ENCODE measurements around the gene PABPN1.

PABPN1 gene

GRCh38 chr14:23358042-23358441 lies 36.8 kb downstream of the PABPN1 start:
- no peak for TF ChIP-seq TCF12 (IDR thresholded peaks at IDR 0.05; ENCODE audit: low read depth)

GRCh38 chr14:23358553-23359166 lies 37.4 kb downstream of the PABPN1 start:
- TF ChIP-seq NFIC (IDR thresholded peaks at IDR 0.05) (no peak), MAX (IDR thresholded peaks at IDR 0.05) (no peak), ZBTB7A (IDR thresholded peaks at IDR 0.05; ENCODE audit: low read depth) (no peak), RAD21 (IDR thresholded peaks at IDR 0.05; ENCODE audit: low read depth) (no peak), YY1 (IDR thresholded peaks at IDR 0.05; ENCODE audit: low read depth) (no peak), EGR1 (IDR thresholded peaks at IDR 0.05) (no peak), EP300 (IDR thresholded peaks at IDR 0.05; ENCODE audit: borderline replicate concordance) (no peak)
- TF ChIP-seq, protein P1, sequence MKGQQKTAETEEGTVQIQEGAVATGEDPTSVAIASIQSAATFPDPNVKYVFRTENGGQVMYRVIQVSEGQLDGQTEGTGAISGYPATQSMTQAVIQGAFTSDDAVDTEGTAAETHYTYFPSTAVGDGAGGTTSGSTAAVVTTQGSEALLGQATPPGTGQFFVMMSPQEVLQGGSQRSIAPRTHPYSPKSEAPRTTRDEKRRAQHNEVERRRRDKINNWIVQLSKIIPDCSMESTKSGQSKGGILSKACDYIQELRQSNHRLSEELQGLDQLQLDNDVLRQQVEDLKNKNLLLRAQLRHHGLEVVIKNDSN (IDR thresholded peaks at IDR 0.05), result no peak

DNA sequence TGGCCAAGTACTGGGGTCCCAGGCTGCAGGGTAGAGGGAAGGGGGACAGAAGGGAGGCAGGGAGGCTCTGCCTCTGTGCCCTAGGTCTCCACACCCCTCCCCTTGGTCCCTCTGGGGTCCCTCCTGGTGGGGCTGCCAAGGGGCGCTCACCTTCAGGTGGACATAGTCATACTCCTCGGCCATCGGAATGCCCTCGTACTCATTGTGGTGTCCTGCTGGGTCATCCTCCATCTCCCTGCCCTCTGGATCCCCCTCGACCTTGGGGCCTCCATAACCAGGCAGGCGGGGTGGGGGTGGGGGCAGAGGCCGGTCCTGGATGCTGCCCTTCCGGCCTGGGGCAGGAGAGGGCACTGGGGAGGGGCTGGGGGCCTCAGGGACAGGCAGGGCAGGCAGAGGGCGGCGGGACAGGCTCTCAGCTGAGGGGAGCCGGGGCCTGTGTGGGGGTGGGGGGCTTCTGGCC lies 37.9 kb downstream of the PABPN1 start:
- TF ChIP-seq, protein P1 (IDR thresholded peaks at IDR 0.05), result no peak
- no peak for TF ChIP-seq CREB1 (IDR thresholded peaks at IDR 0.05; ENCODE audit: low read depth)
- no peak for TF ChIP-seq REST (IDR thresholded peaks at IDR 0.05; ENCODE audit: low read depth)
- TF ChIP-seq CEBPB (IDR thresholded peaks at IDR 0.05), result no peak
- no peak for TF ChIP-seq TCF12 (IDR thresholded peaks at IDR 0.05; ENCODE audit: low read depth)
- no peak for TF ChIP-seq YY1 (IDR thresholded peaks at IDR 0.05; ENCODE audit: low read depth)
- no peak for TF ChIP-seq ZBTB7A (IDR thresholded peaks at IDR 0.05; ENCODE audit: low read depth)
- no peak for TF ChIP-seq EGR1 (IDR thresholded peaks at IDR 0.05)
- TF ChIP-seq RAD21 (IDR thresholded peaks at IDR 0.05; ENCODE audit: low read depth), result no peak
- no peak for TF ChIP-seq TEAD4 (IDR thresholded peaks at IDR 0.05)
- TF ChIP-seq TAF1 (IDR thresholded peaks at IDR 0.05; ENCODE audit: low read depth), result no peak

DNA sequence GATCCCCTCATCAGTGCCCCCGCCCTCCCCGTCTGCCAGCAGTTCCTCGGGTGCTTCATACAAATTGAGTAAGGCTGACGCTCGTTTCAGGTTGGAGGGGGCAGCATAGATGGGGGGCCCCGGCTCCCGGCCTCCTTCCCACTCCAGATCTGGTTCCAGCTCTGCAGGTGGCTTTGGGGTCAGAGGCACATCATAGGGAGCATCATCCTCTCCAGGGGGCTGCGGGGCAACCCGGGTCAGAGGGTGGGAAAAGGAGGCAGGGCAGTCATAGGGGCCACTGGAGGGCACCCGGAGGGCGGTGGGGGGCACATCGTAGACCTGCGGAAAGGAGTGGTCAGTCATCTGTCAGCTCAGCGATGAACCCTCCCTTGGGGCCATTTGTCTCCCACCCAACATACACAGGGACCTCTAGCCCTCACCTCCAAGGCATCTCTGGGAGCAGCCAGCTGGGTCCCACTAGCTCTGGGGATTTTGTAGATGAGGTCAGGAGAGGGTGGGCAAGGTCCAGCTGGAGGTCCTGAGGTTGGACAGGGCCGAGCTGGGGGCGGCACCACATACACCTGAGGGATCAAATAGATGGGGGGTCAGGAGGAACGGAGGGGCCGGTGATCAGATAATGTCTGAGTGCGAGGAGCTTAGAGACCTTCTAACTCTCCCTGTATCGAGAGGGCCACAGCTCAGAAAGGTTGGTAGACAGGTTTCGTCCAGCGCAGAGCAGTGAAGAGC lies 38.6 kb downstream of the PABPN1 start:
- TF ChIP-seq FOXM1 (IDR thresholded peaks at IDR 0.05; ENCODE audit: borderline replicate concordance, low read depth) (no peak), RAD21 (IDR thresholded peaks at IDR 0.05; ENCODE audit: low read depth) (no peak), EP300 (IDR thresholded peaks at IDR 0.05; ENCODE audit: borderline replicate concordance) (no peak)

DNA sequence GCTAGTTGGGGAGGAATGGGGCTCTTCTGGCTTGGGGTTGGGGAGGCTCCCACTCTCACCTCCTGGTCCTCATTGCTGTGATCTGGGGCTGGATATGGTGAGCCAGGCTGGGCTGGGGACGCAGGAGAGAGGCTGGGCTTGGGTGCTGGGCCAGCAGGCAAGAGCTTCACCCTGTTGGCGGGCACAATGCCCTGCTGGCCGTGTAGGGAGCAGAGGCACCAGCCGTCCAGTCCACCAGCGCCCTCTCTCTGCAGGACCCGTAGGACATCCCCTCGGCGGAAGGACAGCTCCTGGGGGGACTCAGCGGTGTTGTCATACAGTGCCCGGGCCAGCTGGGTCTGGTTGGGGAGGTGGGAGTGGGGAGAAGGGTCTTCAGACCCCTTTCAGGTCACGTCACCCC lies 39.2 kb downstream of the PABPN1 start:
- TF ChIP-seq RAD21 (IDR thresholded peaks at IDR 0.05; ENCODE audit: low read depth) (no peak; the same call in 1 of the 2 replicates), REST (IDR thresholded peaks at IDR 0.05; ENCODE audit: low read depth) (no peak), CREB1 (IDR thresholded peaks at IDR 0.05; ENCODE audit: low read depth) (no peak), EP300 (IDR thresholded peaks at IDR 0.05; ENCODE audit: borderline replicate concordance) (no peak), TCF12 (IDR thresholded peaks at IDR 0.05; ENCODE audit: low read depth) (no peak), YY1 (IDR thresholded peaks at IDR 0.05; ENCODE audit: low read depth) (no peak)
- TF ChIP-seq, protein P1 (IDR thresholded peaks at IDR 0.05), result no peak

DNA sequence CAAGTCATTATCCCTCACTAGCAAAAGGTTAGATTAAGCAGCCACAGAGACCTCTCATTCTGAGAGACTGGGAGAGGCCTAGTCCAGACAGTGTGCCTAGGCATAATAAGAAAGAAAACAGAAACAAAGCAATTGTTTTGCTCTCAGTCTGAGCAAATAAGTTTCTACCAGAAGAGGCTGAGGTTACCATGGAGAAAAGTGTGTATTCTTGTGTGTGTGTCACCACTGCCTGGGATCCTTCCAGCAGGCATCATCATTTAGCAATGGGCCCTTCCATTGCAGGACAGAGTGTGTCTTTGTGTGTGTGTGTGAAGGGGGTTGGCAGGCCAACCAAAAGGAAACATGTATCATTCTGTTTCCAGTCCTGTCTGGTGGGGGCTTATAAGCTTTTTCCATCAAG lies 40.1 kb downstream of the PABPN1 start:
- TF ChIP-seq EGR1 (IDR thresholded peaks at IDR 0.05) (no peak), REST (IDR thresholded peaks at IDR 0.05; ENCODE audit: low read depth) (no peak)

All from Ishikawa (cell line).